NCI-H1092 treated with DMSO at 0.1 percent for 48 hours (cell line): Measurements from ENCODE around the gene MDH2.
"Not testable (repeated sequence)": the region's sequence is repeated elsewhere in the genome, so short reads cannot be mapped to it uniquely, and the experiment has no call there.

Experiments
- DNase-seq: peaks from one replicate; lab custom pipeline; 2025; lab: John Stamatoyannopoulos, UW

Gene MDH2

GRCh38 chr7:76072243-76073148 is 24.6 kb downstream of the MDH2 start:
- DNase-seq = no peak

- no peak for DNase-seq
Observed at GRCh38 chr7:76073335-76073990, 25.6 kb downstream of the MDH2 start.

GRCh38 chr7:76074306-76074971 is 26.5 kb downstream of the MDH2 start:
- DNase-seq = no peak

DNA sequence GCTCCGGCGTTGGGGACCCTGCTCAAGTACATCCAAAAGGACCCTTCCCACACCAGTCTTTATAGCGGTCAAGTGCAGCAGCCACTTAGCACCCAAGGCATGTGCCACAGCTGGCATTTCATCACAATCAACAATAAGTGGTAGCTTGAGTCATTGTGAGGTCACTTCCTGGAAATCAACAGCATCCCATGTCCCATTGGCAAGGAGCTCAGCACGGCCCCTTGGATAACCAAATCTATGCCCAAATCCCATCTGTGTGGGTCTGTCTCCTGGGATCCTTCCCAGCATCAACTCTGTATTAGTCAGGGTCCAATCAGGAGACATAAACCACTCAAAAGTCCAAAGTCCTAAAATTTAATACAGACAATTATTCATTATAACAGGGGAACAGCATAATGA is 27.1 kb downstream of the MDH2 start:
- no peak for DNase-seq

- no peak for DNase-seq
Observed at GRCh38 chr7:76076995-76077394, 29.1 kb downstream of the MDH2 start.

DNA sequence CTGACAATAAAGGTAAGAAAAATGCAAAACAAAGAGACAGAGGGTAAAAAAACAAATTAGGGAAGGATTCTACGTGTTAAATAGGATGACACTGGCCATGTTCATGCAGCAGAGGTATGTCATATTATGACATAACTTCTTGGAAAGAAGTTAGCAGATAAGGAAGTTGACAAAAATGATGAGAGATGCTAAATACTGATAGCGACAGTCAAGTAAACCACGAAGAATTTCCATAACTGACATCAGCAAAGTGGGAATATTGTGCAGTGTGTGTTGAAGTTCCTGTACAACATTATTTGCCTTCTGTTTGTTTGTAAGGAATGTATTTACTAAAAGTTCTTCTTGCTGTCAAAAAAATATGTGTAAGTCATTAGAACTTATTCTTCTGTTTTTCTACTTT is 29.5 kb downstream of the MDH2 start:
- DNase-seq = no peak

- no peak for DNase-seq
Observed at GRCh38 chr7:76080204-76080603, 32.3 kb downstream of the MDH2 start.

DNA sequence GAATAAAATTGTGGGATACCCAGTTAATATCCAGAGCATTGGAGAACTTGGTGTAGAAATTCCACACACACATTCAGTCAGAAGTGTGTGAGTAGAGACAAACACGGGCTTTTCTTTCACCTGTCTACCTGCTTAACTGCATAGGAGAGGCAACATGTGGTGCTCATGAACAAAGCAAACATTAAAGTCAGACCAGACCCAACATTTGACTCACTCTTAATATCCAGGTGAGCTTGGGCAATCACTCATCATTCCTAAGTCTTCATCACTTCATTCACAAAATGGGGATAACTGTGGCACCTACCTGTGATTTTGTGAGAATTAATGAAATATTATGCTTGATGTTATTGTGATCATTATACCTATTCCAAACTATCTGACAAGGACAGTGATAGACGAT is 36.2 kb downstream of the MDH2 start:
- not testable (repeated sequence) for DNase-seq

DNA sequence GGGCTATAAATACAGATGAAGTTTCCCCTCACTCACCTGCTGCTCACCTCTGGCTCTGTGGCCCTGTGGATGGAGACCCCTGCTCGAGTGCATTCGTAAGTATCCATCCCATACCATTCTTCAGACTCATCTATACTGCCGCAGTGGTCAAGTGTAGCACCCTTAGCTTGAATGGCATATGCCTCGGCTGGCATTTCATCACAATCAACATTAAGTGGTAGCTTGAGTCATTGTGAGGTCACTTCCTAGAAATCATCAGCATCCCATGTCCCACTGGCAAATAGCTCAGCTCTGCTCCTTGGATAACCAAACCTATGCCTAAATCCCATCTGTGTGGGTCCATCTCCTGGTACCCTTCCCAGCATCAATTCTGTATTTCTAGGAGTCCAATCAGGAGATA is 38.2 kb downstream of the MDH2 start:
- no peak for DNase-seq

DNA sequence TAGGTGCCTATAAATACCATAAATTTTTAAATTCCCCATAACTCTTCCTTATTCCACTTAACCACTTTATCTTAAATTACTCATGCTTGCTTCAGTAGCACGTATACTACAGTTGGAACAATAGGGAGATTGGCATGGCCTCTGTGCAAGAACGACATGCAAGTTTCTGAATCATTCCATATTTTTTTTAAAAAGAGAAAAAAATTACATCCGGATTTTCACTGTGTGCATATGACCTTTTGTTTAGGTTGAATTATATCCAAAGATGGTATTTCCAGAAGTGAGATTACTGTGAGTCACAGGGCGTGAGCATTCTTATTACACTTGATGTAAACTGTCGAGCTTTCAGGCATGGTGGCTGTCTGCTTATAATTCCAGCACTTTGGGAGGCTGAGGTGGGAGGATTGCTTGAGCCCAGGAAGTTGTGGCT is 39.5 kb downstream of the MDH2 start:
- not testable (repeated sequence) for DNase-seq

- no peak for DNase-seq
Observed at GRCh38 chr7:76089865-76090475, 42.1 kb downstream of the MDH2 start.

DNA sequence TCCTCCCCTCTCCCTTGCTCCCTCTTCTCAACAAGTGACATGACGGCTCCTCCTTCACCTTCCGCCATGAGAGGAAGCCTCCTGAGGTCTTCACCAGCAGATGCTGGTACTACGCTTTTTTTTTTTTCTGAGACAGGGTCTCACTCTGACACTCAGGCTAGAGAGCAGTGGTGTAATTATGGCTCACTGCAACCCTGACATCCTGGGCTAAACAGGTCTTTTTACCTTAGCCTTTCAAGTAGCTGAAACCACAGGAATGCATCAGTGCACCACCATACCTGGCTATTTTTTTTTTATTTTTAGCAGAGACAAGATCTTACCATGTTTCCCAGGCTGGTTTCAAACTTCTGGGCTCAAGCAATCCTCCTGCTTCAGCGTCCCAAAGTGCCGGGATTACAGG is 43.6 kb downstream of the MDH2 start:
- no peak for DNase-seq

- not testable (repeated sequence) for DNase-seq
Observed at GRCh38 chr7:76093531-76093930, 45.6 kb downstream of the MDH2 start.

DNA sequence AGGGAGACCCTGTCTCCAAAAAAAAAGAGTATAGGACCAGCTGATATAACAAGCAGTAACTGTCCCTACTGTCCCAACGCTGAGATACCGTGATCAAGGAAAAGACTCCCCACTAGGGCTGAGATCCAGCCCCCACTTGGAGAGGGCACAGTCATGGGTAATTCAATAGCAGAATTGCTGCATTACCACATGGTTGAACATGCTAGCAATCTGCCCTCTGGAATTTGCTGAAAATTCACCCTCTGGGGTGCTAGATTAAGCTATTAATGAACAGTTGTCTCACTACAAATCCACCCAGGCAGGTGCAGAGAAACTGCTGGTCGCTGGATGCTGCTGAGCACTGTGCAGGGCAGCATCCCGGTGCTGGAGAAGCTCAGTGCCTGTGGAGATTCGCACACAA is 46.4 kb downstream of the MDH2 start:
- not testable (repeated sequence) for DNase-seq

- no peak for DNase-seq
Observed at GRCh38 chr7:76095908-76096307, 48.0 kb downstream of the MDH2 start.

GRCh38 chr7:76101693-76102437 is 54.0 kb downstream of the MDH2 start:
- DNase-seq = not testable (repeated sequence)

DNA sequence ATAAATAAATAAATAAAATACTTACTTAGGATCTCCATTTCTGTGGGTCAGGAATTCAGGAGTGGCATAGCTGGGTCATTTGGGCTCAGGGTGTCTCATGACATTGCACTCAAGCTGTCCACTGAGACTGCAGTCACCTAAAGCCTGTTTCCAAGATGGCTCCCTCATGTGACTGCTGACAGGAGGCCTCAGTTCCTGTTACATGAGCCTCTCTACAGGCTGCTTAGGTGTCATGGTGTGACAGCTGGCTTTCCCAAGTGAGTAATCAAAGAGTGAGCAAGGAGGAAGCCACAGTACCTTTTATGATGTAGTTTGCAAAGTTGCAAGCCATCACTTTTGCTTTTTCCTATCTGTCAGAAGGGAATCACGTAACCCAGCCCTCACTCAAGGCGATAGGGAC is 55.9 kb downstream of the MDH2 start:
- not testable (repeated sequence) for DNase-seq

DNA sequence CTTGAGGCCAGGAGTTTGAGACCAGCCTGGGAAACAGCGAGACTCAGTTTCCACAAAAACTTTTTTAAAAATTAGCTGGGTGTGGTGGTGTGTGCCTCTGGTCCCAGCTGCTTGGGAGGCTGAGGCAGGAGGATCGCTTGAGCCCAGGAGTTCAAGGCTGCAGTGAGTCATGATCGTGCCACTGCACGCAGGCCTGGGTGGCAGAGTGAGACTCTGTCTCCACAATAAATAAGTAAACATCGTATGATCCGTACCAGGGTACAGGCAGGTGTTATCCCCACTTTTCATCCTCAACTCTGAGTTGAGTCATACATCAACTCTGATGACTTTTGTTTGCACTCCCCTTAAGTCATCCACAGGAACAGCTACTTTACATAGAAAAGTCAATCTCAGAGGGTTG is 58.2 kb downstream of the MDH2 start:
- not testable (repeated sequence) for DNase-seq

GRCh38 chr7:76106893-76107292 is 59.0 kb downstream of the MDH2 start:
- DNase-seq = no peak

DNA sequence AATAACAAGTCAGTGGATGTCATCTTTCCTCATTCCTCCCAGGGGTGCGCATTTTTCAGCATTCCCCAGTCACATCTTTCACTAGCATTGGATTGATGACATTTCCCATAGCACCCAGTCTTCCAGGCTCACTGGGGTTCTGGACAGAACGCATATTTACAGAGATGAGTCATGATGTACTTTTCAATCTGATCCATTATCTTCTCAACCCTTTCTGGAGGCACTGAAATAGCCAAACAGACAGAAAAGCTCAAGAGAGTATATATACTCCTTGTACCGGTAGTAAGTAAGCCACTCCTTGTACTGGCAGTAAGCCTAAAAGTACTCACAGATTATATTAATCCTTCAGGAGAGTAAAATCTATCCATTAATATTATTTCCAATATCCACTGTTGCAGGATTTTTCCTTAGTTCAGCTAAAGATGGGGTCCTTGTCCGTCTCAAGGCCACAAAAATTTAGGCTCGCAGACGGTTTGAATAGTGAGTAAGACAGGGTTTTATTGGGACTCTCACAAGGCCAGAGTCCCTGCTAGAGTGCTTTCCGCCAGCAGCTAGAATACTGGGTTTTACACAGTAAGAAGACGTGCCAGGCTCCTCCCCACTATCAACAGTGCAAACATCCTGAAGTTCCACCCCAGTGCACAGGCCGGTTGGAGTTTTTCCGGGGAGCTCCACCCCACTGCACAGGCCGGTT is 60.8 kb downstream of the MDH2 start:
- peak; percentile 47 for DNase-seq

DNA sequence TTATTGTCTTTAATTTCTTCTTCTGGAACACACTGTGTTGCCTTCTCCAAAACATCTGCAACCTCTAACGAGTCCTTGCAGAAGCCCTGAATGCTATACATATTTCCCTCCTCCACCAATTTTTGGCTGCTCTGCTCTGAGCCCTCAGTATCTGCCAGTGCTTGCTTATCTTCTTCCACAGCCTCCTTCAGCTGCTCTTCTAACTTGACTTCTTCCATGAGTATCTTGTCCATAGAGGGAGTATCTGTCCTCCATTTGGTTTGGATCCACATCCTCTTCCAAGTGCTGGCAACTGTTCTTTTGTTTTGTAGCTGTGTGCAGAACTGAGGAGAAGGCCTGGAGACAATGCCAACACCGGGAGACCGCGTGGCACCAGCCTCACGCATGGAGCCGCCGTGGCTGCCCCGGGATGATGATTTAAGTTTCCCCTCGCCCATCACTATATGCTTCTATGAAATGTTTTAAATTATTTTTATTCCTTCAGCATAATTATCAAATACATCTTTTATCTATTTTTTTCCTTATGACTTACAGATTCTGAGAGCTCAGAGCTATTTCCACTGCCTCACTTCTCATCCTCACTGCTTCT is 65.2 kb downstream of the MDH2 start:
- not testable (repeated sequence) for DNase-seq
